GM18951 (cell line): Measurements from ENCODE around the gene SHOX.

Source experiments
- POLR2A ChIP-seq: IDR thresholded peaks from 4 replicates; pipeline ENCODE4 v1.6.1; 2011; ENCODE audit warnings: mild to moderate bottlenecking; ENCODE audit not compliant: insufficient read length, insufficient read depth; ENCODE audit errors: extremely low read depth
- in situ Hi-C: fragments of 300-500 bp; cut with MboI; formaldehyde crosslinking; loops from one replicate; pipeline ENCODE4 v1.12.0; 2022; ENCODE audit warnings: low sequenced_read_pairs, mixed read lengths, inconsistent platforms; ENCODE audit not compliant: unreplicated experiment

The SHOX gene

GRCh38 chrX:652341-652741 lies 21.8 kb downstream of the SHOX start:
- TF ChIP-seq POLR2A: no peak

GRCh38 chrX:653306-653705 lies 22.7 kb downstream of the SHOX start:
- in situ Hi-C loops: no loop called here

More at GRCh38 chrX:652341-652741, 21.8 kb downstream of the SHOX start:
- in situ Hi-C loops: no loop called here

GRCh38 chrX:661154-661553 lies 30.6 kb downstream of the SHOX start:
- in situ Hi-C loops: no loop called here
- no peak for TF ChIP-seq POLR2A

More at GRCh38 chrX:653306-653705, 22.7 kb downstream of the SHOX start:
- TF ChIP-seq POLR2A: no peak

GRCh38 chrX:662126-662525 lies 31.5 kb downstream of the SHOX start:
- in situ Hi-C loops: no loop called here
- no peak for TF ChIP-seq POLR2A

- TF ChIP-seq POLR2A: no peak
- in situ Hi-C loops: no loop called here
Measured at GRCh38 chrX:663841-664240, 33.2 kb downstream of the SHOX start.

- in situ Hi-C loops: no loop called here
- no peak for TF ChIP-seq POLR2A
Measured at GRCh38 chrX:666762-667720, 36.5 kb downstream of the SHOX start.

GRCh38 chrX:670645-671044 lies 40.1 kb downstream of the SHOX start:
- no peak for TF ChIP-seq POLR2A
- in situ Hi-C loops: no loop called here

GRCh38 chrX:672931-673330 lies 42.3 kb downstream of the SHOX start:
- in situ Hi-C loops: no loop called here
- TF ChIP-seq POLR2A: no peak

GRCh38 chrX:675279-675954 lies 44.8 kb downstream of the SHOX start:
- in situ Hi-C loops: no loop called here
- TF ChIP-seq POLR2A: no peak

GRCh38 chrX:675955-676295 lies 45.3 kb downstream of the SHOX start:
- no peak for TF ChIP-seq POLR2A
- in situ Hi-C loops: no loop called here

GRCh38 chrX:677376-677775 lies 46.8 kb downstream of the SHOX start:
- TF ChIP-seq POLR2A: no peak
- in situ Hi-C loops: no loop called here

- TF ChIP-seq POLR2A: no peak
- in situ Hi-C loops: no loop called here
Measured at GRCh38 chrX:679291-679979, 48.8 kb downstream of the SHOX start.

GRCh38 chrX:680062-680461 lies 49.5 kb downstream of the SHOX start:
- in situ Hi-C loops: no loop called here
- no peak for TF ChIP-seq POLR2A
